ENCODE results near the gene POLR2E.

DNA sequence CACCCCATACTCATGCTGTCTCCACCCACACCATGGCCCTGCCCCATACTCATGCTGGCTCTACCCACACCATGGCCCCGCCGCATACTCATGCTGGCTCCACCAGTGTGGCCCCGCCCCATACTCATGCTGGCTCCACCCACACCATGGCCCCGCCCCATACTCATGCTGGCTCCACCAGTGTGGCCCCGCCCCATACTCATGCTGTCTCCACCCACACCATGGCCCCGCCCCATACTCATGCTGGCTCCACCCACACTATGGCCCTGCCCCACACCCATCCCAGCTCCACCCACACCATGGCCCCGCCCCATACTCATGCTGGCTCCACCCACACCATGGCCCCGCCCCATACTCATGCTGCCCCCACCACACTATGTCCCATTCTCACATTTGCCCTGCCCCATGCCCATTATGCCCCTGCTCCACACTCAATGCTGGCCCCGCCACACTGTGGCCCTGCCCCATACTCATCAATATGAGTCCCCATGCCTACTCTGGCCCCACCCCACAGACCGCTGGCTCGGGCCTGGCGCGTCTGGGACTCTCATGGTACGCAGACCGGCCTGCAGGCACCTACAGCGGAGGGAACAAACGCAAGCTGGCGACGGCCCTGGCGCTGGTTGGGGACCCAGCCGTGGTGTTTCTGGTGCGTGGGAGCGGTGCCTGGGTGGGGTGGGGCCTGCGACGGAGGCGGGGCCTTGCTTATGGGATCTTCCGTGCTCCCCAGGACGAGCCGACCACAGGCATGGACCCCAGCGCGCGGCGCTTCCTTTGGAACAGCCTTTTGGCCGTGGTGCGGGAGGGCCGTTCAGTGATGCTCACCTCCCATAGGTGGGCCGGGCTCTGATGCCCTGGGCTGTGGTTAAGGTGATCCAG, 31.9 kb downstream of the POLR2E start:
- TF ChIP-seq EZH2 (IDR thresholded peaks at IDR 0.05; ENCODE audit: borderline replicate concordance, low read depth, low read length, poor library complexity, severe bottlenecking), result no peak
- TF ChIP-seq, protein P1, sequence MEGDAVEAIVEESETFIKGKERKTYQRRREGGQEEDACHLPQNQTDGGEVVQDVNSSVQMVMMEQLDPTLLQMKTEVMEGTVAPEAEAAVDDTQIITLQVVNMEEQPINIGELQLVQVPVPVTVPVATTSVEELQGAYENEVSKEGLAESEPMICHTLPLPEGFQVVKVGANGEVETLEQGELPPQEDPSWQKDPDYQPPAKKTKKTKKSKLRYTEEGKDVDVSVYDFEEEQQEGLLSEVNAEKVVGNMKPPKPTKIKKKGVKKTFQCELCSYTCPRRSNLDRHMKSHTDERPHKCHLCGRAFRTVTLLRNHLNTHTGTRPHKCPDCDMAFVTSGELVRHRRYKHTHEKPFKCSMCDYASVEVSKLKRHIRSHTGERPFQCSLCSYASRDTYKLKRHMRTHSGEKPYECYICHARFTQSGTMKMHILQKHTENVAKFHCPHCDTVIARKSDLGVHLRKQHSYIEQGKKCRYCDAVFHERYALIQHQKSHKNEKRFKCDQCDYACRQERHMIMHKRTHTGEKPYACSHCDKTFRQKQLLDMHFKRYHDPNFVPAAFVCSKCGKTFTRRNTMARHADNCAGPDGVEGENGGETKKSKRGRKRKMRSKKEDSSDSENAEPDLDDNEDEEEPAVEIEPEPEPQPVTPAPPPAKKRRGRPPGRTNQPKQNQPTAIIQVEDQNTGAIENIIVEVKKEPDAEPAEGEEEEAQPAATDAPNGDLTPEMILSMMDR (conservative IDR thresholded peaks at IDR 0.05; ENCODE audit: low read depth, low read length), result no peak

Data from A673 (cell line).